Stomach (tissue), 9 donors: ENCODE results near the gene PAOX. TPM values are rescaled to one million over a fixed set of nuclear protein-coding genes. Genes with fewer than 3 reads are reported as not detected.
A peak's percentile ranks its signal among the peaks of the same experiment; 100 is the strongest.
"Not testable (repeated sequence)": the region's sequence is repeated elsewhere in the genome, so short reads cannot be mapped to it uniquely, and the experiment has no call there.

Experiments
- DNase-seq, 2 donors: peaks; one replicate each; pipeline versions ENCODE4 v3.0.0 to v3.0.0-alpha.2; 2013 to 2019
- H3K27ac ChIP-seq, 5 donors: fragments of 200-600 bp in 4 of 5; sonication (generic) in 4 of 5; one replicate each; pipeline ENCODE4 v1.5.1; 2013 to 2019; ENCODE audit warnings: mild to moderate bottlenecking in 1 of 5, moderate library complexity in 1 of 5
- H3K27me3 ChIP-seq, 3 donors: fragments of 200-600 bp; sonication (generic); one replicate each; pipeline ENCODE4 v1.5.1; 2017 to 2019; ENCODE audit warnings: mixed run types in 1 of 3
- H3K36me3 ChIP-seq, 4 donors: fragments of 200-600 bp; sonication (generic); 1 replicate in 3 of 4; 2 replicates in 1 of 4; pipeline ENCODE4 v1.5.1; 2016 to 2019
- H3K4me1 ChIP-seq, 4 donors: fragments of 200-600 bp; sonication (generic); one replicate each; pipeline ENCODE4 v1.5.1; 2016 to 2019
- H3K4me3 ChIP-seq, 4 donors: fragments of 200-600 bp; sonication (generic) in 3 of 4; one replicate each; pipeline ENCODE4 v1.5.1; 2016 to 2019; ENCODE audit warnings: mild to moderate bottlenecking in 1 of 4
- H3K9me3 ChIP-seq, 4 donors: fragments of 200-600 bp; sonication (generic); one replicate each; pipeline ENCODE4 v1.5.1; 2016 to 2019
- CTCF ChIP-seq, 7 experiments: fragments of 450-650 bp in 4 of 7; fragments of 200-600 bp in 3 of 7; sonication (generic) in 3 of 7; IDR thresholded peaks; one replicate each; pipeline ENCODE4 v1.5.1; 2016 to 2019; ENCODE audit warnings: antibody characterized with exemption in 7 of 7, control low read depth in 2 of 7, mild to moderate bottlenecking in 1 of 7
- EP300 ChIP-seq: sonication (generic); formaldehyde crosslinking; IDR thresholded peaks from one replicate; pipeline ENCODE4 v1.6.1; 2017; ENCODE audit warnings: antibody characterized with exemption
- POLR2A ChIP-seq, 4 donors: fragments of 450-650 bp; IDR thresholded peaks; one replicate each; pipeline ENCODE4 v1.6.1; 2016; ENCODE audit warnings: antibody characterized with exemption in 4 of 4, control low read depth in 2 of 4, mild to moderate bottlenecking in 1 of 4, moderate library complexity in 1 of 4
- POLR2AphosphoS5 ChIP-seq, 3 donors: sonication (generic); formaldehyde crosslinking; IDR thresholded peaks; one replicate each; pipeline ENCODE4 v1.6.1; 2016; ENCODE audit warnings: antibody characterized with exemption in 3 of 3
- WGBS, 5 donors: extraction: QIAGEN DNeasy Blood & Tissue Kit in 3 of 5; methylation state at CpG; one replicate each; pipeline versions ENCODE4 v1.1.5 to v1.1.7; 2013 to 2018; 5-methylcytosine and 5-hydroxymethylcytosine counted together
- intact Hi-C: fragments of 100-400 bp; cut with DNase I; formaldehyde crosslinking; loops from one replicate; pipeline ENCODE4 v1.15.1; 2023; ENCODE audit warnings: low total_unique reads
- polyA plus RNA-seq, 3 donors: library from polyadenylated mRNA; stranded (reverse); fragments of 200-250 nt; gene quantifications; one replicate each; pipeline ENCODE4 v1.2.3, GENCODE V29; 2013
- total RNA-seq, 5 donors: library from RNA; depleted of rRNA; stranded (reverse); fragments of >200 nt; gene quantifications; one replicate each; pipeline versions ENCODE4 v1.1.0 to v1.2.3, GENCODE V29; 2014 to 2016
- donor health status: healthy with polysubstance abuse.
- donor health status: Bipolar disorder and iron deficiency.
- donor health status: healthy.

Gene PAOX
- total and polyA plus RNA-seq, 8 donors: 3.3 to 40.0 (median 11.5) TPM

GRCh38 chr10:133370030-133370786 lies 8.9 kb upstream of the PAOX start:
- Histone ChIP-seq H3K9me3 (no peaks in the 10 kb centered on the region), H3K4me3 (no peak overlapping the region), H3K4me1 (peaks cover 17 to 35% (median 27%) of the 10 kb centered on the region in 4 donors), H3K27me3 (no peaks in the 10 kb centered on the region), H3K27ac (no peak overlapping the region), H3K36me3 (peaks cover 42 to 66% (median 58%) of the 10 kb centered on the region in 4 donors)
- TF ChIP-seq CTCF (IDR thresholded peaks at IDR 0.05): no peak
- TF ChIP-seq POLR2AphosphoS5 (IDR thresholded peaks at IDR 0.05): no peak
- no peak for TF ChIP-seq POLR2A (IDR thresholded peaks at IDR 0.05)
- no peak for TF ChIP-seq EP300
- intact Hi-C loops: no loop called here
- DNase-seq: no peak
- 90 to 93% (median 91%) methylated on average over 24 of the region's 24 CpGs for WGBS, 5 donors

GRCh38 chr10:133372507-133372906 lies 6.6 kb upstream of the PAOX start:
- peak in 1 of 2 donors; percentile 34 for DNase-seq
- Histone ChIP-seq H3K36me3 (peaks cover 28 to 43% (median 39%) of the 10 kb centered on the region in 4 donors), H3K4me1 (peaks cover 19 to 35% (median 26%) of the 10 kb centered on the region in 4 donors), H3K4me3 (peak overlapping the region; percentile 78 to 97 (median 86)), H3K27me3 (no peaks in the 10 kb centered on the region), H3K27ac (peak overlapping the region in 3 of 5 donors; percentile 5 to 96 (median 94)), H3K9me3 (no peaks in the 10 kb centered on the region)
- WGBS, 5 donors: 18 to 48% (median 39%) methylated on average over 9 to 20 of the region's 20 CpGs
- intact Hi-C loops: no loop called here
- no peak for TF ChIP-seq POLR2A (IDR thresholded peaks at IDR 0.05)

GRCh38 chr10:133373174-133374090 lies 5.6 kb upstream of the PAOX start, which contains the start of gene ECHS1:
ECHS1 (minus strand) TSS chr10:133373354; CDS start chr10:133373333, 21 bp downstream.
- TF ChIP-seq POLR2A (IDR thresholded peaks at IDR 0.05): no peak
- peak in 2 of 3 donors; percentile 67 to 72 for TF ChIP-seq POLR2AphosphoS5 (IDR thresholded peaks at IDR 0.05)
- TF ChIP-seq EP300: no peak
- TF ChIP-seq CTCF (IDR thresholded peaks at IDR 0.05): no peak
- H3K4me1 ChIP-seq: peaks cover 24 to 43% (median 35%) of the 10 kb centered on the region in 4 donors
- peaks cover 23 to 34% (median 30%) of the 10 kb centered on the region in 4 donors for H3K36me3 ChIP-seq
- intact Hi-C loops: no loop called here
- H3K4me3 ChIP-seq: peak within 1 kb of the TSS; percentile 78 to 97 (median 86)
- peak within 1 kb of the TSS; percentile 74 to 96 (median 94) for H3K27ac ChIP-seq
- H3K9me3 ChIP-seq: no peaks in the 10 kb centered on the region
- H3K27me3 ChIP-seq: no peaks in the 10 kb centered on the region
- 0 to 1% (median 1%) methylated on average over 39 to 88 of the region's 89 CpGs for WGBS, 5 donors
- peak; percentile 97 to 99 for DNase-seq

GRCh38 chr10:133375357-133376115 lies 3.5 kb upstream of the PAOX start:
- intact Hi-C loops: no loop called here
- no peaks in the 10 kb centered on the region for H3K27me3 ChIP-seq

GRCh38 chr10:133376183-133376582 lies 2.9 kb upstream of the PAOX start:
- intact Hi-C loops: not testable (repeated sequence)

More at GRCh38 chr10:133375357-133376115, 3.5 kb upstream of the PAOX start:
- Histone ChIP-seq H3K4me1 (peaks cover 31 to 54% (median 49%) of the 10 kb centered on the region in 4 donors), H3K4me3 (no peak overlapping the region), H3K9me3 (no peaks in the 10 kb centered on the region), H3K36me3 (peaks cover 3 to 13% (median 9%) of the 10 kb centered on the region in 4 donors), H3K27ac (no peak overlapping the region)
- no peak for DNase-seq
- WGBS, 5 donors: 81 to 90% (median 86%) methylated on average over 12 of the region's 12 CpGs
- TF ChIP-seq EP300 (no peak), POLR2A (IDR thresholded peaks at IDR 0.05) (no peak), POLR2AphosphoS5 (IDR thresholded peaks at IDR 0.05) (no peak), CTCF (IDR thresholded peaks at IDR 0.05) (no peak)

More at GRCh38 chr10:133376183-133376582, 2.9 kb upstream of the PAOX start:
- DNase-seq, H3K36me3 ChIP-seq, H3K4me3 ChIP-seq, H3K27ac ChIP-seq, H3K27me3 ChIP-seq, H3K9me3 ChIP-seq: not testable (repeated sequence)
- WGBS, 5 donors: 92 to 95% (median 92%) methylated on average over 5 of the region's 5 CpGs
- peaks cover 31 to 57% (median 51%) of the 10 kb centered on the region in 4 donors for H3K4me1 ChIP-seq
